CD4-positive, alpha-beta T cell treated with Interferon alpha-2 for 1 hour (primary cell): ENCODE results near the gene BZW2.
A peak's percentile ranks its signal among the peaks of the same experiment; 100 is the strongest.
"Not testable (repeated sequence)": the region's sequence is repeated elsewhere in the genome, so short reads cannot be mapped to it uniquely, and the experiment has no call there.

ENCODE experiments used
- DNase-seq, 2 donors: peaks; one replicate each; pipeline ENCODE4 v3.0.0-alpha.2; 2020 to 2022

Gene BZW2

DNA sequence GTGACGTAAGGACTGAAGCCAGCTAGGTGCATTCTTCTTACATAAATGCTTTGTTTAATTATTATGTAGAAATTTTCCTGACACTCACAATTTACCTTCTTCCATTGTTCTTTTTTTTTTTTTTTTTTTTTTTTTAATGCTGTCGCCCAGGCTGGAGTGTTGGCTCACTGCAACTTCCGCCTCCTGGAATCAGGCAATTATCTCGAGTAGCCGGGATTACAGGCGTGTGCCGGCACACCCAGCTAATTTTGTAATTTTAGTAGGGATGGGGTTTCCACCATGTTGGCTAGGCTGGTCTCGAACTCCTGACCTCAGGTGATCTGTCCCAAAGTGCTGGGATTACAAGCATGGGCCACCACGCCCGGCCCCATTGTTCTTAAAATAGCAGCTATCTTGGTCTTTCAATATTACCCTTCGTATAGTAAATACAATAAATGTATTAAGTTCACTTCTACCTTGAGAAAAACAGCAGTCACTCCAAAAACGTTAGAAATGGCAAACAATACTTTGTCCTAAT is 32.1 kb downstream of the BZW2 start:
- DNase-seq = no peak

DNA sequence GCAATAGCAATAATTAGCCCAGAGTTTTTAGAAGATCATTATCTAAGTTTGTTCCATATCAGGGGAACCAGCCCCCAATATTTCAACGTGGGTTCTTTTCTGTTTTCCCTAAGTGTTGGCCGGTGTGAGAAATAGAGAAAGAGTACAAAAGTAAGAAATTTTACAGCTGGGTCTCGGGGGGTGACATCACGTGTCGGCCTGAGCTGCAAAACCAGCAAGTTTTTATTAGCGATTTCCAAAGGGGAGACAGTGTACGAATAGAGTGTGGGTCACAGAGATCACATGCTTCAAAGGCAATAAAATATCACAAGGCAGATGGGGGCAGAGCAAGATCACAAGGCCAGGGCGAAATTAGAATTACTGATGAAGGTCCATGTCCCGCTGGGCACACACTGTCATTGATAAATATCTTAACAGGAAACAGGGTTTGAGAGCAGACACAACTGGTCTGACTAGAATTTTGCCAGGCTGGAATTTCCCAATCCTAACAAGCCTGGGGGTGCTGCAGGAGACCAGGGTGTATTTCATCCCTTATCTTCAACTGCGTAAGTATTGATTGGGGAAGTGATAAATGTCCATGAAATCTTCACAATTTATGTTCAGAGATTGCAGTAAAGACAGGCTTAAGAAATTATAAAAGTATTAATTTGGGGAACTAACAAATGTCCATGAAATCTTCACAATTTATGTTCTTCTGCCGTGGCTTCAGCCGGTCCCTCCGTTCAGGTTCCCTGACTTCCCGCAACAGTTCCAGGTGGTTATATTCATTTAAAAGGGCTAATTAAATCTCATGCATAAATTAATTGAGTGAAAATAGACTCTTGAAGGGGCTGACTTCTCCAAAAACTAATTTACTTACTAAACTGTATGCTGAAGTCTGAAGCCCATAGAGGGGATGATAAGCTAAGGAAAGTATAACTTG is 32.9 kb downstream of the BZW2 start:
- not testable (repeated sequence) for DNase-seq

DNA sequence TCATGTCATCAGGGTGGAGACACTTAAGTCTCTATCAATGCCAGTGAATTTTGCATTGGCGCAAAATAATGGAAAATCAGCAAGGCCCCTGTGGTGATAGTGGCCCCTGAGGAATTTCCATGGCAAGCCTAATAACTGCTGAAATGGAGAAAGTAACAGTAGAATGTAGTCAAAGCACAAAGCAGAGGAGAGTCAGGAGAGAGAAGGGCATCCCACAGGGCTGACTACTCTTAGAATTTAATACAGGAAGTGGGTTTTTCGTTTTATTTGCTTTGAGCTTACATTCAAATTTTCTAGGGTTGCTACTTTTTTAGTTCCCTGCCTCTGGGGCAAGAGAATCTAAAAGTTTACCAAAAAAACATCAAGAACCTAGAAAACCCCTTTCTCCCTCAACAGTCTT is 39.0 kb downstream of the BZW2 start:
- DNase-seq = peak in 1 of 2 donors; percentile 5

DNA sequence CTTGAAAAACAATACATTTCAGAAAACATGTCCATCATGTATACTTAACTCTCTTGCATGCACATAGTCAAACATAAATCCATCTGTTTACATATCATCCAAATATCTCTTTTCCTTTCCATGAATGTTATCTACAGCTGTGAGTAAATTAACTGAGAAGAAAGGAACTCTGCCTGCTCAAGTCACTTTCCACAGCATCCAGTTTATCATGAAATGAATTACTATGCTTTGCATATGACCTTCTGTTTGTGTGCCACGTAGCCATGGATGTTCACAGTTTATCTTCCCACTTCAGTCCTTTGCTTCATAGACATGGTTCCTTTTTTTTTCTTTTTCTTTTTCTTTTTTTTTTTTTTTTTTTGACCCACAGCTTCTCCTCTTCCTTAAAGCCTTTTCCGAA is 39.6 kb downstream of the BZW2 start:
- no peak for DNase-seq

DNA sequence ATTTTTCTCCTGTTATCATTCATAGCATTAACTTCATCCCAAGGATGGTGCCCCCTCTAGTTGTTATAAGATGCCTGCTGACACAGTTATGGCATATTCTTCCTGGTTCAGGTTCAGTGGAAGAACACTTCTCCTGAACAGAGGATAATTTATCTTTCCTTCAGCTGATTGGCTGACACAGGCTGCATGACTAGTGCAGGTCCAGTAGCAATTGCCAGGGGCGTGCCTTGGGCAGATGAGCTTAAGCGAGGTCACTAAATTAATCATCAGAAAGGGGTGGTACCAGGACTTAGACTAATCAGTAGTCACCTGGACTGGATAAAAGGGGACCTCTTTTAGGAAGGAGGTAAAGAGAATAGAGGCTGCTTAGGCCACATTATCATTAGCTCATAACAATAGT is 42.3 kb downstream of the BZW2 start:
- no peak for DNase-seq

DNA sequence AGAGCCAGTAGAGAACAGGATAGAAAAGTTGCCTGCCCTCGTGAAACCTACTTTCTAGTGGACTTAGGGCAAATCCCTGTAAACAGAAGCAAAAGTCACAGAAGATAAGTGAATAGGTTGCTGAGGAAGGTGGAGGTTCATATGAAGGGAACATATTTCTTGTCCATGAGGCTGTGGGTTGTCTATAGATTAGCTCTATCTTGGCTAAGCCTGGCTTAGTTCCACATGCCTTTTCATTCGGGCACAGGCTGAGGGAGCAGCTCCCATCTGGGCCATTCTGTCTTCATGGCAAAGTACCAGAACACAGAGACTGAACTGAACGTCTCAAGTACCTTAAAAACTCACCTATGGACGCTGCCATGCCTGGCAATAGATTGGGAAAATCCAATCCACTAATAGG is 45.3 kb downstream of the BZW2 start:
- no peak for DNase-seq

DNA sequence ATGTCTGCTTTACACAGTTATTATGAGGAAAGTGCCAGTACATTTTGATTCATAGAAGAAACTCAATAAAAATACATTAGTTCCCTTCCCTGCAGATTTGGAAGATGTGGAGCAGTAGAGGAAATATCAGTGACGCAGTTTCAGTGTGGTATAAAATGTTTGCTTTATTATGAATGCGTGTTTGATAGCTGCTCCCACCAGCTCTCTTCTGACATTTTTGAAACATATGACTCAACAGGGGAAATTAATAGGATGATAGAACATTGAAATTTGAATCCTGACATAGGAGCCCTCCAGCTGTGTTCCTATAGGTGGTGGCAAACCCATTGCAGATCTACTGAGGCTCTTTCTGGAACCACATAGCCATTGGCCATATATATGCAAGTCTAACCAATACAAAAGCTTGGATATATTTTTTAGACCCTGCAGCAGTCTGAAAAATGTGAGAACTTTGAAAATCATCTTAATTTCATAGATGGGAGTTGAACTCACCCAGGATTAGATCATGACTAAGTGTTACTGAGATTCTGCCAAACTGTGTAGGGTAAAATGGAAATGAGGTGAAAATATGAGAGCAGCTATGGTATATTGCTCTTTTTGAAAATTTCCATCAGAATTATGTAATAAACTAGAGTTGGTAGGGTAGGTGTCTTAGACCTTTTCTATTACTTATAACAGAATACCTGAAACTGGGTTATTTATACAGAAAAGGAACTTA is 47.8 kb downstream of the BZW2 start:
- DNase-seq = no peak

DNA sequence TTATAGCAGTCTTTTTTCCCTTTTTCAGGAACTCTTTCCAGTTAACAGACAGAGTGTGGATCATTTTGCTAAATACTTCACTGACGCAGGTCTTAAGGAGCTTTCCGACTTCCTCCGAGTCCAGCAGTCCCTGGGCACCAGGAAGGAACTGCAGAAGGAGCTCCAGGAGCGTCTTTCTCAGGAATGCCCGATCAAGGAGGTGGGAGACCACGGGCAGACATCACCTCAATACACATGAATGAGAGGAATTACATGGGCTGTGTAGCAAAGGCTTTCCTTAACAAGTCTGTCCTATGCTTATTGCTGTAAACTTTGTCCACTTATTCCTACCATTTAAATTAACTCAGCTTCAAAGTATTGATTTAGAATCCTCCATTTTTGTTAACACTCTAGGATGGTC is 48.8 kb downstream of the BZW2 start:
- DNase-seq = no peak

DNA sequence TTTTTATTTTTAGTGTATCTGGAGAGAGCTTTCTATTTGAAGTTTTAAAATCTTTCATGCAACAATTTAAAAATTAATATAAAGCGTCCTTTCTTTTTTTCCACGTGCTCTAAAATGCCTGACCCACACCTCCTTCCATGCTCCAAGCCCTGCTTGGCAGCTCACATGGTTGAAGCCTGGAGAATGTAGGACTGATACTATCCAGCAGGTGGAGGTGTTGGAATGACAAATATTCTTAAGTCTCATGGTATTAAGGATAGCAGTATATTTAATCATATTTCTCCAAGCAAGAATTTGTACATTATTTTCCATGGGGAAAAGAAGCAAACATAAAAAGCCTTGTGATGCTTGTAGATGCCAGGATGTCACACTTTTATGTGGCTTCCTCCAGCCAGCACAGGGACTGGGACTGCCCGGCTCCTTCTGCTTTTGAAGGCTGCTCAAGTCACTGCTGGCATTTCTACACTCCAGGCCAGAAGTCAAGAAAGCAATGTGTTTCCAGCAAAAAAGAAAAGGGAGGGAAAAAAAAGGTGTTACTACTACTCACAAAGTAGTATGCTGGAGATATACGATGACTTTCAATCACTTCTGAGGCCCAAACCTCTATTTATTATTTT is 49.7 kb downstream of the BZW2 start:
- DNase-seq = peak in 1 of 2 donors; percentile 12

DNA sequence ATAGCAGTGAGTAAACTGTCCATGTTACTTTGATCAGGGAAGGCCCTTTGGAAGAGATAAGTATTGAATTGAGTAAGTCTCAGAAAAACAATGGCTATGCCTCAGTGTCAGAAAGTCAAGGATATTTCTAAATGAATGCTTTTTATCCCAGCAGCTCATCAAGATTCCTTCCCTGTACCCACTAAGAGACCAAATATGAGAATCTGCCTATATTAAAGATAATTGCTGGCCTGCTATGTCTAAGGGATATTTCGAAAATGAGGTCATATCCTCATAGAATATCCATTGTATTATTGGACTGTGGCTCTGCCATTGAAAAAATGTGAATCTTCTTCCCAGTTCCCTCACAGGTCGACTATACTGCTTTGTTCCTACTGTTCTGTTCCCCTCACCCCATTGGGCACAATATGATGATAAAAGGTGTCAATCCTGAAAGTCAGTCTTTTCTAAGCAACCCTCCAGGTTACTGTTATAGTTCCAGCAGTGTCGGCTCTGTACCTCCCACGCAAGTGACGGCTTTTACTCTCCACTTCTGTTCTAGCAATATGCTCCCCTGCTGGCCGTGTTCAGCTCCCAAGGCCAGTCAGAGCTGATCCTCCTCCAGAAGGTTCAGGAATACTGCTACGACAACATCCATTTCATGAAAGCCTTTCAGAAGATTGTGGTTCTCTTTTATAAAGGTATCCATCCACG is 51.7 kb downstream of the BZW2 start:
- DNase-seq = no peak

DNA sequence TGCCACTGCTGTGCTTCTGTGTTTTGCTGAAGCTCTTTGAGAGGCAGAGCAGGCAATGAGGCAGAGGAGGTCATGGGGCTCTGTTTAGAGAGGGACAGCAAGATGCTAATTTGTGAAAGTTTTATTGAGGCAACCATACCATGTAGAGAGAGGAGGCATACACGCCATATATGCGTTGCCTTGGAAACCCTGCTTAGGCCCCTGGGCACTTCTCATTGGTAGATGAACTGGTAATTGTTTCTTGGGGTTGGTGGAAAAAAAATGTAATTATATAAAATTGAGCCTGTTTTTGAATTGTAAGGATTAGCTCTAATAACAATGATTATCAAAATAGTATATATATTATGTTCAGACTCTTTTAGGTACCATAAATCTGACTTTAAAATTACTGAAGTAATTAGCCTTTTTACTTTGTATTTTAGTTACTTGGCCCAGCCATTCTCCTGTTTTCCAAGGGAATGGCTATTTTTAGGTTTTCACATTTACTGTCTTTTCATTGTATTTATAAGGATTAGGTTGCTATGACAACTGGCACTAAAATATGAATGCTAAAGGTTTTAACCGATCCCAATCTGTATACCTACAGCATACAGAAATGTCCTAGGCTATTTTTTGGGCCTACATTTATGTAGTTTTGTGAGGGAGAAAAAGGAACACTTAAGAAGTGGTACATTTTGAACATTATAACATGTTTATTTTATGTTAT is 52.4 kb downstream of the BZW2 start:
- no peak for DNase-seq

DNA sequence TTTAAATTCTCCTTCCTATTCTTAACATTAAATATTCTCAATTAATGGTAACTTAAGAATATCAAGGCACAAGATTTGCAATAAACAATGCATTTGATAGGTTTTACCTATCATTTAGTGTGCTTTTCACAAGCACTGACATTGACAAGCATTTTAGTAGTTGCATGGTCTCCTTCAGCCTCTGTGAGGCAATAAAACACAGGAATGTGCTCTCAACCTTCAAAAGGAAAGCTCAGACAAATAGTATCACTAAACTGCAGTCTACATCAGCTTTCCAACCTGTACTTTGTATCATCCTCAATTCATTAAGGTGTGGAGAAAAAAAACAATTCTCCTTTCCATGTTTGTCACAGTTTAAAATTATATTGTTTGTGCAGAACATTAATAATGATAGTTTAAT is 56.5 kb downstream of the BZW2 start:
- no peak for DNase-seq

DNA sequence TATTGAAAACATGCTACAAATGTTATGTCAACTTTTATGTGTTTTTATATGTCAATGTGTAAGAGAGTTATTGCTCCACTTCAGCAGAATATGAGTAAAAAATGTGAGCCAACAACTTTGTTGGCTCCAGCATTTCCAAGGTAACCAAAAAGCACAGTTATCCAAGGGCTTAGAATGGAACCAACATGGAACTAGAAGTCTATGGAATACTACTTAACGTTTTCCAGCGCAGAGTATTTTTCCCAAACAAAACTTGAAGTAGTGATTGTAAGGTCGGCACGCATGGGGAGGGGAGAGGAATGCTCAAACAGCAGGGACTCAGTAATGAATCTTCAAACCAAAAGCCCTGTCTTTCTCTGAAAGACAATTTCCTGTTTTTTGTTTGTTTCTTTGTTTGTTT is 62.5 kb downstream of the BZW2 start:
- DNase-seq = no peak

DNA sequence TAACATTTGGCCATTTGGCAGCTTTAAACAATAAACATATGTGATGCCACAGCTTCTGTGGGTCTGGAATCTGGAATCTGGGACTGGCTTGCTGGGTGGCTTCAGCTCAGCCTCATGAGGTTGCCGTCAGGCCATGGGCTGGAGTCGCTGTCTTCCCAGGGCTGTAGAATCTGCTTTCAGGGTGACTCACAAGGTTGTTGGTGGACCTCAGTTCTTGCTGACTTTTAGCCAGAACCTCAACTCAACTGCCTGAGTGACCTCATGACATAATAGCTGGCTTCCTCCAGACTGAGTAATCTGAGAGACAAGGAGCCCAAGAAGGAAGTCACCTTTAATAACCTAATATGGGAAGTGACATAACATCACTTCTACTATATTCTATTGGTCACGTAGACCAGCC is 63.0 kb downstream of the BZW2 start:
- DNase-seq = no peak

DNA sequence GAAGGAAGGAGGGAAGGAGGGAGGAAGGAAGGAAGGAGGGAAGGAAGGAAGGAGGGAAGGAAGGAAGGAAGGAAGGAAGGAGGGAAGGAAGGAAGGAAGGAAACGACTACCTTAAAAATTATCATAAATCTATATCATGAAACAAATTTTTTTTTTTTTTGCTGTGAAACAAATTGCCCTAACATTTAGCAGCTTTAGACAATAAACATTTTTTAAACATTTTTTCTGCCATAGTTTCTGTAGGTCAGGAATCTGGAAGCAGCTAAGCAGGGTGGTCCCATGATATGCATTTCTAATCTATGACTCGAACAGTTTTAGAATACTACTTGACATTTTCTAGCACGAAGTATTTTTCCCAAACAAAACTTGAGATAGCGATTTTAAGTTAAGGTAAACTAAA is 64.7 kb downstream of the BZW2 start:
- no peak for DNase-seq

DNA sequence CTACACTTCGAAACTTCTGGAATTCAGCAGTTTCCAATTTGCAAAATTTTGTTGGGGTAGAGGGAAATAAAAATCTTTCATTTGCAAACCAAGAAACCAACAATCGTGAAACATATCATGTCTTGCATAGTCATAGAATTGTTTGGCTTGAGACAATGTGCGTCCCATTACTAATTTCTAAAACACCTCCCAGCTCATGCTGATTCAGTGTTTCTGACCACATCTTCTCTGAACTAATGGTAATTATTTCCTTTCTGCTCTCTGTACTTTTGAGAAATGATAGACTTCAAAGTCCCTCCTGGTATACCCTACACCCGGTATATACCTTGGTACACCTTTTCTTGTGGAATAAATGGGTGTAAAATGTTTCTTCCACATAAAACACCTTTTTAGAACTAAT is 65.7 kb downstream of the BZW2 start:
- no peak for DNase-seq

DNA sequence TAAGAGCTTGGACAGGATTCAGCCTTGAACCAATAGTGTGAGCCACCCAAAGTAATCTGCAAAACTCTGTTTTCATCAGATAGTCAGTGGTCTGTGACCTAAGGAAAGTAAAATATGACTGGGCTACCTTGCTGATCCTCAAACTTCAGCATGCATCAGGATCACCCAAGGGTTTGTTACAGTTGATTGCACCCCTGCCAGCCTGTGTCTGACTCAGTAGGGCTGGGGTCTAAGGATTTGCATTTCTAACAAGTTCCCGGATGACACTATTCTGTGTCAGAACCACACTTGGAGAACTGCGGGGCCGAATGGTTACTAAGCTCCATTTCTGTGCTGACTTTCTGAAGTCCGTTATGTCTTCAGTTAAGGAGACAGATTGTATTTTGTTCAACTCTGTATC is 66.9 kb downstream of the BZW2 start:
- no peak for DNase-seq

DNA sequence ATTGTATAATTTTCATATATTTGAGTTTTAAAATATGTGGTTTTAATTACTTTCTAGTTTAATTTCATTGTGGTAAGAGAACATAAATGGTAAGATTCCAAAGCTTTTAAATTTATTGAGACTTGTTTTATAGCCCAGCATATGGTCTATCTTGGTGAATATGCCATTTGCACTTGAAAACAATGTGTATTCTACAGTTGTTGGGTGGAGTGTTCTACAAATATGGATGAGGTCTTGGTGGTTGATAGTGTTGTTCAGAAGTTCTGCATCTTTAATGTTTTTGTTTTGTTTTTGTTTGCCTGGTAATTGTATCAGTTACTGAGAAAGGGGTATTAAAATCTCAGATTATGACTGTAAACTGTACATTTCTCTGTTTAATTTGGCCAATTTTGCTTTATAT is 69.9 kb downstream of the BZW2 start:
- no peak for DNase-seq

DNA sequence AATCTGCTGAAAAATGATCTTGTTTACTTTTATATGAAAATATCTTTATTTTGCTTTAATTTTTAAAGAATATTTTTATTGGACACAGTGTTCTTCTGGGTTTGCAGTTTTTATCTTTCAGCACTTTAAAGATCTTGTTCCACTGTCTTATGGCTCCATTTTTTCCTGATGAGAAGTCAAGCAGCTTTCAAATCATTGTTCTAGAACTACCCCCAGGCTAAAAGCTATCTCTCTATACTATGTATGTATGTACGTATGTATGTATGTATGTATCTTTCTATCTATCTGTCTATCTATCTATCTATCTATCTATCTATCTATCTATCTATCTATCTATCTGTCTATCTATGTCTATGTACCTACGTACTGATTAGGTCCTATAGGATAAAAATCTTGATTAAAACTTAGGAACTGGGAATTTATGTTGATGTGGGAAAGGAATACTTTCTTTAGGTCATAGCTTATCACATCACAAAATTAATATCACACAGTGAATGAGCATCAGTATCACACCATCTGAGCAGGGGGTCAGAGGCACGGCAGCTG is 72.2 kb downstream of the BZW2 start:
- no peak for DNase-seq

DNA sequence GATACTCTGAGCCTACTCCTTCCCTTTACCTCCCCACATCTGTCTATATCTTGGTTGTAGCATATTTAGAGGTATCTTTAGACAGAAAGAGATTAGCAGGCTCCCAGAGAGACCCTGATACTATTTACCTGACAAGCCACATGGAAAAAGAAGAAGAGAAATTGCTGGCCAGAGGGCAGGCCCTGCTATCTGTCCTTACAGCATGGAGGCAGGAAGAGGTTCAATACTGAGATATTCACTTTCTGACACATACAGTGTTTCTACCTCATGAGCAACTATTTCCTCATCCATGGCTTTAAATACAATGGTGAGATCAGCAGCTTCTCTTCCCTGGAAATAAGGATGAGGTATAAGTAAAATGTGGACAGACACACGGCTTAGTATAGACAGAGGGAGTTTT is 73.7 kb downstream of the BZW2 start:
- DNase-seq = no peak

DNA sequence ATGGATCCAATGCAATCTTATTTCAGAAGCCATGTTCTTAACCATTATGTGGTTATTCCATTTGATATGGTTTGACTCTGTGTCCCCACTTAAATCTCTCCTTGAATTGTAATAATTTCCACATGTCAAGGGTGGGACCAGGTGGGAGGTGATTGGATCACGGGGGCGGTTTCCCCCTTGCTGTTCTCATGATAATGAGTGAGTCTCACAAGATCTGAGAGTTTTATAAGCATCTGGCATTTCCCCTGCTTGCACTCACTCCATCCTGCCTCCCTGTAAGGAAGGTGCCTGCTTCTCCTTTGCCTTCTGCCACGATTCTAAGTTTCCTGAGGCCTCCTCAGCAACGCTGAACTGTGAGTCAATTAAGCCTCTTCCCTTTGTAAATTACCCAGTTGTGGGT is 75.6 kb downstream of the BZW2 start:
- no peak for DNase-seq

DNA sequence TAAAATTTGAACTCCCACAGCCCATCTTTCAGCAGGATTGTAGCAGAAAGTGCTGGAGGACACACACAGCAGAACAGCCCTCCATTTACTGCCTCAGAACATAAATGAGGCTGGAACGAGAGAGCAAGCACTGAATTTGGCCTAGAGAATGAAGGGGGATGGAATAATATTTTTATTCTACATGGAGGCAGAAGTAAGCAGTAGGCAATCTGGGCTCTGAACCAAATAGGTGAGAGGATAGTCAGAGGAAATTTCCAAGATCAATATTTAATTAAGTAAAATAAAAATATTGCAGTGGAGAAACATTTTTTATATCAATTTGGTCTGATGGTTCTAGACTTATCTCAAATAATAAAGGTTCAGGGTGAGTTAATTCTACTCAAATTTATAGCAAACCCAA is 78.4 kb downstream of the BZW2 start:
- no peak for DNase-seq
